ENCODE data around the gene CBARP.
"Not testable (repeated sequence)": the region's sequence is repeated elsewhere in the genome, so short reads cannot be mapped to it uniquely, and the experiment has no call there.

The CBARP gene

GRCh38 chr19:1205114-1206099 lies 32.4 kb downstream of the CBARP start, which contains the start of gene STK11:
Gene STK11, plus strand, starts transcription at chr19:1205778. Its CDS starts 1,136 bp downstream, at chr19:1206914.
- DNase-seq: peak; percentile 94
- in situ Hi-C loops (cut with HindIII; ENCODE audit: low pct_ligation_motif_present, low pct_unique_long_range_greater_than_20kb, low sequenced_read_pairs): no loop called here

- in situ Hi-C loops (cut with HindIII; ENCODE audit: low pct_ligation_motif_present, low pct_unique_long_range_greater_than_20kb, low sequenced_read_pairs); DNase-seq: not testable (repeated sequence)
Measured at GRCh38 chr19:1200614-1201013, 37.2 kb downstream of the CBARP start.

- in situ Hi-C loops (cut with HindIII; ENCODE audit: low pct_ligation_motif_present, low pct_unique_long_range_greater_than_20kb, low sequenced_read_pairs): no loop called here
- DNase-seq: no peak
Measured at GRCh38 chr19:1199531-1199930, 38.3 kb downstream of the CBARP start.

GRCh38 chr19:1189419-1189818 lies 48.4 kb downstream of the CBARP start:
- no peak for DNase-seq
- in situ Hi-C loops (cut with HindIII; ENCODE audit: low pct_ligation_motif_present, low pct_unique_long_range_greater_than_20kb, low sequenced_read_pairs): no loop called here

- in situ Hi-C loops (cut with HindIII; ENCODE audit: low pct_ligation_motif_present, low pct_unique_long_range_greater_than_20kb, low sequenced_read_pairs): no loop called here
- DNase-seq: peak; percentile 69
Measured at GRCh38 chr19:1183543-1184172, 54.1 kb downstream of the CBARP start.

GRCh38 chr19:1182727-1183126 lies 55.1 kb downstream of the CBARP start:
- DNase-seq: no peak
- in situ Hi-C loops (cut with HindIII; ENCODE audit: low pct_ligation_motif_present, low pct_unique_long_range_greater_than_20kb, low sequenced_read_pairs): no loop called here

- DNase-seq: no peak
- in situ Hi-C loops (cut with HindIII; ENCODE audit: low pct_ligation_motif_present, low pct_unique_long_range_greater_than_20kb, low sequenced_read_pairs): no loop called here
Measured at GRCh38 chr19:1182068-1182467, 55.7 kb downstream of the CBARP start.

GRCh38 chr19:1181606-1182005 lies 56.2 kb downstream of the CBARP start:
- in situ Hi-C loops (cut with HindIII; ENCODE audit: low pct_ligation_motif_present, low pct_unique_long_range_greater_than_20kb, low sequenced_read_pairs): no loop called here

More at GRCh38 chr19:1181606-1182005, 56.2 kb downstream of the CBARP start:
- DNase-seq: no peak
